ENCODE data around the gene BHMT.

DNA sequence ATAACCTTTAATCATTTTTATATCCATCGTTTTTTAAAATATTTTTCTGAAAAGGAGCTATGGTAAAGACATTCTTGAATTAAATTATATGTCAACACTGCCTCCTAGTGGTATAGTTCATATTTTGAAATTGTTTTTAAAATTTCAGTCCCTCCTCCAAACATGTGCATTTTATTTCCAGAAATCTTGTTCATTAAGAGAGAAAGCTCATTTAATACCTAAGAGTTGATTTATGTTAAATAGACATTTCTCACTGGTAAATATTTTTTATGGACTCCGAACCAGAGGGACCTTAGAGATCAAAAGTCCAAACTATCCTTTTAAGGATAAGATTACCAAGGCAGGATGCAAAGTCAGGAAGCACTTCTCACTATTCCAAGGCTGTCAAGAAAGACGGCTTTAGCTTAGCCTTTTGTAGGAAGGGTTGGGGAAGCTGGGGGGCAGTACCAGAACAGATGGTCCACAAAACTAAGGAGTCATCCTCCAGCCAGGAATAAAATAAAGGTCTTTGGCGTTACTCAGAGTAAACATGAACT lies 21.6 kb downstream of the BHMT start:
- TF ChIP-seq POLR2A (IDR thresholded peaks at IDR 0.05; ENCODE audit: low read length), result no peak
- no peak for TF ChIP-seq GATA1 (IDR thresholded peaks at IDR 0.05; ENCODE audit: low read depth, low read length)

Data from erythroblast (primary cell).